GM12891 (cell line): ENCODE measurements around the gene EXOC7.

Experiments used
- POLR2A ChIP-seq: IDR thresholded peaks from 2 replicates; pipeline ENCODE4 v1.6.1; 2011; ENCODE audit warnings: low read depth, low read length, control low read depth
- POLR2AphosphoS5 ChIP-seq: IDR thresholded peaks from 2 replicates; pipeline ENCODE4 v1.6.1; 2011; ENCODE audit warnings: low read depth, low read length, control low read depth
- POU2F2 ChIP-seq: IDR thresholded peaks from 2 replicates; pipeline ENCODE4 v1.6.1; 2011; ENCODE audit warnings: low read depth, mild to moderate bottlenecking, control low read depth, low read length, moderate library complexity

- TF ChIP-seq POLR2A (no peak), POU2F2 (no peak), POLR2AphosphoS5 (no peak)
Observed at GRCh38 chr17:76146053-76146851, 42.7 kb upstream of the EXOC7 start.
